ENCODE data around the gene JTB. TPM values are rescaled to one million over a fixed set of nuclear protein-coding genes. Genes with fewer than 3 reads are reported as not detected.

Gene JTB
- total RNA-seq, 2 experiments from 2014 or later: 124 to 178 TPM

GRCh38 chr1:153961421-153961820 is 16.1 kb downstream of the JTB start:
- H3K4me2 ChIP-seq (ENCODE audit: low read length): peak overlapping the region; percentile 99
- no TSS peak for BruUV-seq (replicated peaks)
- no peak for DNase-seq (ENCODE audit: low spot score)
- H3K36me3 ChIP-seq (ENCODE audit: insufficient read depth, low read length): peaks cover 20% of the 10 kb centered on the region
- peak overlapping the region; percentile 85 for H3K4me3 ChIP-seq (ENCODE audit: low read depth, low read length, poor library complexity, severe bottlenecking)
- peaks cover 49% of the 10 kb centered on the region for H3K4me1 ChIP-seq (ENCODE audit: insufficient read depth, low read length, poor library complexity, severe bottlenecking)
- H3K79me2 ChIP-seq (ENCODE audit: insufficient read depth, low read depth, low read length): peaks cover 50% of the 10 kb centered on the region
- ChIA-PET CTCF (ENCODE audit: unreplicated experiment) (no interaction called here), POLR2A (no interaction called here)
- no peak overlapping the region for H3K27ac ChIP-seq (ENCODE audit: low read depth, low read length, poor library complexity, severe bottlenecking)
- intact Hi-C loops (cut with micrococcal nuclease; ENCODE audit: unreplicated experiment): no loop called here
- TF ChIP-seq EZH2phosphoT487 (IDR thresholded peaks at IDR 0.05; ENCODE audit: borderline replicate concordance, low read depth, low read length): no peak
- TF ChIP-seq CTCF (conservative IDR thresholded peaks at IDR 0.05; ENCODE audit: low read length): no peak
- H3K9me2 ChIP-seq (ENCODE audit: insufficient read depth, low read length): no peaks in the 10 kb centered on the region
- H4K20me1 ChIP-seq (ENCODE audit: insufficient read depth, low read length): peaks cover 2% of the 10 kb centered on the region; the same call in 1 of the 2 replicates
- H2AFZ ChIP-seq (ENCODE audit: low read length): no peak overlapping the region
- H3K9me3 ChIP-seq (ENCODE audit: low read length): no peaks in the 10 kb centered on the region

- intact Hi-C loops (cut with micrococcal nuclease; ENCODE audit: unreplicated experiment): no loop called here
- H3K4me3 ChIP-seq (ENCODE audit: low read depth, low read length, poor library complexity, severe bottlenecking): no peak overlapping the region
These were observed 17.3 kb downstream of the JTB start for GRCh38 chr1:153960206-153960605.

More at GRCh38 chr1:153960206-153960605, 17.3 kb downstream of the JTB start:
- no peak overlapping the region for H3K4me2 ChIP-seq (ENCODE audit: low read length)
- H4K20me1 ChIP-seq (ENCODE audit: insufficient read depth, low read length): peaks cover 9% of the 10 kb centered on the region; the same call in 1 of the 2 replicates
- ChIA-PET CTCF (ENCODE audit: unreplicated experiment) (no interaction called here), POLR2A (no interaction called here)
- TF ChIP-seq CTCF (conservative IDR thresholded peaks at IDR 0.05; ENCODE audit: low read length): no peak
- TF ChIP-seq EZH2phosphoT487 (IDR thresholded peaks at IDR 0.05; ENCODE audit: borderline replicate concordance, low read depth, low read length): no peak
- no peak for DNase-seq (ENCODE audit: low spot score)
- H2AFZ ChIP-seq (ENCODE audit: low read length): no peak overlapping the region
- H3K4me1 ChIP-seq (ENCODE audit: insufficient read depth, low read length, poor library complexity, severe bottlenecking): peaks cover 53% of the 10 kb centered on the region
- H3K79me2 ChIP-seq (ENCODE audit: insufficient read depth, low read depth, low read length): peaks cover 51% of the 10 kb centered on the region
- H3K27ac ChIP-seq (ENCODE audit: low read depth, low read length, poor library complexity, severe bottlenecking): no peak overlapping the region
- H3K9me2 ChIP-seq (ENCODE audit: insufficient read depth, low read length): no peaks in the 10 kb centered on the region
- H3K9me3 ChIP-seq (ENCODE audit: low read length): no peaks in the 10 kb centered on the region
- H3K36me3 ChIP-seq (ENCODE audit: insufficient read depth, low read length): peaks cover 14% of the 10 kb centered on the region; the same call in 1 of the 2 replicates
- BruUV-seq (replicated peaks): no TSS peak

Data from OCI-LY7 (cell line).